C4-2B (cell line): ENCODE results near the gene SGPP2.

ENCODE experiments used
- ZFX ChIP-seq: fragments of 450-650 bp; IDR thresholded peaks from 2 replicates; pipeline ENCODE4 v1.6.1; 2017
- TF ChIP-seq, protein P1 (sequence below): fragments of 450-650 bp; conservative IDR thresholded peaks from 2 replicates; pipeline ENCODE4 v1.5.1; 2017; ENCODE audit warnings: mild to moderate bottlenecking

DNA sequence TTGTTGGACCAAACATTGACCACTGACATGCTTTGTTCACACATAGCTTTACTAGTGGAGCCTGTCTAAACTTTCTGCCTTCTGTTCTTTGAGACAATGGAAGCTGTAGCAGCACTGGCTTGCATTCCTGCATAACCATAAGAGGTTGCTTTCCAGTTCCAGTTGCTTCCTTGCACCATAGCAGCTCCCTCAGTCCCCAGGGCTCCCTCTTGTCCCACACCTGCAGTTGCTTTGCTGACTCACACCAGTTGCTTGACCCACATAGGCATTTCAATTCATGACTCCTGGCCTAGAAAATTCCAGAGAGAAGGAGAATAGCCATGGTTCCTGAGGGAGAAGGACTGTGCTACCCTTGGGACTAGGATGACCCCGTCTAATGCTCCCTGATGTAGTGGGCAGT lies 20.9 kb downstream of the SGPP2 start:
- TF ChIP-seq, protein P1, sequence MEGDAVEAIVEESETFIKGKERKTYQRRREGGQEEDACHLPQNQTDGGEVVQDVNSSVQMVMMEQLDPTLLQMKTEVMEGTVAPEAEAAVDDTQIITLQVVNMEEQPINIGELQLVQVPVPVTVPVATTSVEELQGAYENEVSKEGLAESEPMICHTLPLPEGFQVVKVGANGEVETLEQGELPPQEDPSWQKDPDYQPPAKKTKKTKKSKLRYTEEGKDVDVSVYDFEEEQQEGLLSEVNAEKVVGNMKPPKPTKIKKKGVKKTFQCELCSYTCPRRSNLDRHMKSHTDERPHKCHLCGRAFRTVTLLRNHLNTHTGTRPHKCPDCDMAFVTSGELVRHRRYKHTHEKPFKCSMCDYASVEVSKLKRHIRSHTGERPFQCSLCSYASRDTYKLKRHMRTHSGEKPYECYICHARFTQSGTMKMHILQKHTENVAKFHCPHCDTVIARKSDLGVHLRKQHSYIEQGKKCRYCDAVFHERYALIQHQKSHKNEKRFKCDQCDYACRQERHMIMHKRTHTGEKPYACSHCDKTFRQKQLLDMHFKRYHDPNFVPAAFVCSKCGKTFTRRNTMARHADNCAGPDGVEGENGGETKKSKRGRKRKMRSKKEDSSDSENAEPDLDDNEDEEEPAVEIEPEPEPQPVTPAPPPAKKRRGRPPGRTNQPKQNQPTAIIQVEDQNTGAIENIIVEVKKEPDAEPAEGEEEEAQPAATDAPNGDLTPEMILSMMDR: no peak
- no peak for TF ChIP-seq ZFX
